ENCODE results near the gene PPIF. TPM values are rescaled to one million over a fixed set of nuclear protein-coding genes. Genes with fewer than 3 reads are reported as not detected.

PPIF gene
- total RNA-seq, 6 experiments from 2014 or later = 53.7 to 106 (median 90.1) TPM

DNA sequence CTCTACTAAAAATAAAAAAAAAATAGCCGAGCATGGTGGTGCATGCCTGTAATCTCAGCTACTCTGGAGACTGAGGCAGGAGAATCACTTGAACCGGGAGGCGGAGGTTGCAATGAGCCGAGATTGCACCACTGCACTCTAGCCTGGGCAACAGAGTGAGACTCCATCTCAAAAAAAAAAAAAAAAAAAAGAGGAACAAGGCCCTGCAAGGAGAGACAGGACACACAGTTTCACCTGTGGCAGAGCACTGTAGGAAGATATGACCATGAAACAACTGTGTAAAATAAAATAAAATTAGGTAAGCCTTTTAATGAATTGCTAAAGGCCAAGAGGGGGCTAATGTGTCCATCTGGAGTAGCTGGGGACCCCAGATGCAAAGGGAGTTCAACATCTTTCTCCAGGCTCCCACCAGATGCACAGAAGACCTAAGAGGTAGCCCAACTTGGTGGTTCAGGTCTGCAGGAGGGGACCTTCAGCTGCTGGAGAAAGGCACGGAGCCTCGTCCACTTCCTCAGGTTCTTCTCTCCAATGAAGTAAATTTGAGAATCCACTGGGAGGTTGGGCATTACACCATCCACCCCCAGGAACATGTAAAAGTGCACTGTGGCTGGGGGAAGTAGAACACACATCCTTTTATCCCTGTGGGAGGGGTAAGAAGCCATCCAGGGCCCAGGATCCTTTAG lies 12.7 kb downstream of the PPIF start:
- Histone ChIP-seq H3K36me3 (peaks cover 0 to 7% (median 0%) of the 10 kb centered on the region in 4 donors), H3K4me3 (no peak overlapping the region), H3K4me1 (peaks cover 0 to 10% (median 0%) of the 10 kb centered on the region in 4 donors), H3K27me3 (no peaks in the 10 kb centered on the region), H3K9me3 (no peaks in the 10 kb centered on the region), H3K27ac (no peak overlapping the region)
- intact Hi-C loops (cut with DNase I) = no loop called here
- no peak for ATAC-seq
- 94% methylated on average over 3 of the region's 6 CpGs for WGBS (ENCODE audit: insufficient coverage, low coverage, low lambda C conversion rate, missing lambda C conversion rate)
- no peak for TF ChIP-seq POLR2A (IDR thresholded peaks at IDR 0.05)
- TF ChIP-seq, protein P1, sequence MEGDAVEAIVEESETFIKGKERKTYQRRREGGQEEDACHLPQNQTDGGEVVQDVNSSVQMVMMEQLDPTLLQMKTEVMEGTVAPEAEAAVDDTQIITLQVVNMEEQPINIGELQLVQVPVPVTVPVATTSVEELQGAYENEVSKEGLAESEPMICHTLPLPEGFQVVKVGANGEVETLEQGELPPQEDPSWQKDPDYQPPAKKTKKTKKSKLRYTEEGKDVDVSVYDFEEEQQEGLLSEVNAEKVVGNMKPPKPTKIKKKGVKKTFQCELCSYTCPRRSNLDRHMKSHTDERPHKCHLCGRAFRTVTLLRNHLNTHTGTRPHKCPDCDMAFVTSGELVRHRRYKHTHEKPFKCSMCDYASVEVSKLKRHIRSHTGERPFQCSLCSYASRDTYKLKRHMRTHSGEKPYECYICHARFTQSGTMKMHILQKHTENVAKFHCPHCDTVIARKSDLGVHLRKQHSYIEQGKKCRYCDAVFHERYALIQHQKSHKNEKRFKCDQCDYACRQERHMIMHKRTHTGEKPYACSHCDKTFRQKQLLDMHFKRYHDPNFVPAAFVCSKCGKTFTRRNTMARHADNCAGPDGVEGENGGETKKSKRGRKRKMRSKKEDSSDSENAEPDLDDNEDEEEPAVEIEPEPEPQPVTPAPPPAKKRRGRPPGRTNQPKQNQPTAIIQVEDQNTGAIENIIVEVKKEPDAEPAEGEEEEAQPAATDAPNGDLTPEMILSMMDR (IDR thresholded peaks at IDR 0.05) = no peak
- DNase-seq = peak in 1 of 3 donors; percentile 34

DNA sequence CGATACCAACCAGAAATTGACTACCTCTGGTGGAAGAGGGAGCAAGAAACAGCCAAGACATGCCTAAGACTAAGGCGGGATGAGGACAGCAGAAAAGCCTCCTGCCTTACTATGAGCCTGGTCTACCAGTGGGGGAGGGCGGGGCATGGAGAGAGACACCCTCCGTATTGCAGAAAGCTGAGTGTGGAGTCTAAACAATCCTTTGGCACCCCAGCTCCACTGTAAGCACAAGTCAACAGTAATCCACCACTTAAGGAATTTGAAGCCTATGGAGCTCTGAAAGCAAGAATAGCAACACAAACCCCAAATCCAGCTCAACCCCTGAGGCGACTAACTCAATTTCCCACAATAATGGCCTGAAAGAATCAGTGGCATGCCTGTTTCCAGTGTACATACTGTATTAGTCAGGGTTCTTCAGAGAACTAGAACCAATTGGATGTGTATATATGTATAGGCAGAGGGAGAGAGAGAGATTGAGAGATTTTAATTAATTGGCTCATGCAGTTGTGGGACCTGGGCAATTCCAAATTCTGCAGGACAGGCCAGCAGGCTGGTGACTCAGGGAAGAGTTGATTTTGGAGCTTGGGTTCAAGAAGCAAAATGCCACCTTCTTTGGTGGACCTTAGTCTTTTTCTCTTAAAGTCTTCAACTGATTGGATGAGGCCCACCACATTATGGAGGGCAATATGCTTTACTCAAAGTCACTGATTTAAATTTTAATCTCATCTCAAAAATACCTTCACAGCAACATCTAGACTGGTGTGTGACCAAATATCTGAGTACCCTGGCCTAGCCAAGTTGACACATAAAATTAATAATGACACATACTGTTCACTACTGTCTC lies 13.5 kb downstream of the PPIF start:
- Histone ChIP-seq H3K4me3 (no peak overlapping the region), H3K9me3 (no peaks in the 10 kb centered on the region), H3K27ac (no peak overlapping the region), H3K36me3 (no peaks in the 10 kb centered on the region), H3K4me1 (peaks cover 0 to 10% (median 0%) of the 10 kb centered on the region in 4 donors), H3K27me3 (no peaks in the 10 kb centered on the region)
- intact Hi-C loops (cut with DNase I) = no loop called here
- 50% methylated on average over 1 of the region's 5 CpGs for WGBS (ENCODE audit: insufficient coverage, low coverage, low lambda C conversion rate, missing lambda C conversion rate)
- no peak for ATAC-seq
- DNase-seq = no peak
- TF ChIP-seq POLR2A (IDR thresholded peaks at IDR 0.05) = no peak
- TF ChIP-seq, protein P1 (IDR thresholded peaks at IDR 0.05) = no peak

DNA sequence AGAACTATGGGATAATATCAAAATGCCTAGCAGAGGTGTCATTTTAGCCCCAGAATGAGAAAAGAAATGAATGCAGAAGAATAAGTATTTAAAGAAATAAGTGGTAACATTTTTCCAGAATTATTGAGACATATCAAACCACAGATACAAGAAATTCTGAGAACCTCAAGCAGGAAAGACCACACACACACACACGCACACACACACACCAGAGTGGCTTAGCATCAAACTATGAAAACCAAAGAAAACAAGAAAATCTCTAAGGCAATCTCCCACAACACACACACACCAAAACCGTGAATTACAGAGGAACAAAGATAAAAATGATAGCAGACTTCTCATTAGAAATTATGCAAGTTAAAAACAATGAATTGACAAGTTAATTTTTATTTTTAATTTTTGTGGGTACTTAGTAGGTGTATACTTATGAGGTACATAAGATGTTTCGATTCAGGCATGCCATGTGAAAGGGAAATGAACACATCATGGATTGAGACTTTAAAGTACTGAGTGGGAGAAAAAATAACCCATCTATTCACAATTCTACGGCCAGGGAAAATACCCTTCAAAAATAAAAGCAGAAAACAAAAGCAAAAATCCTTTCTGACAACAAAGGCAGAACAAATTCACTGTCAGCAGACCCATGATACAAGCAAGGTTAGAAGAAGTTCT lies 14.6 kb downstream of the PPIF start:
- Histone ChIP-seq H3K36me3 (no peaks in the 10 kb centered on the region), H3K4me1 (peaks cover 0 to 10% (median 0%) of the 10 kb centered on the region in 4 donors), H3K9me3 (no peaks in the 10 kb centered on the region), H3K27me3 (no peaks in the 10 kb centered on the region), H3K4me3 (no peak overlapping the region), H3K27ac (no peak overlapping the region)
- no peak for TF ChIP-seq POLR2A (IDR thresholded peaks at IDR 0.05)
- TF ChIP-seq, protein P1 (IDR thresholded peaks at IDR 0.05) = no peak
- no peak for ATAC-seq
- intact Hi-C loops (cut with DNase I) = no loop called here
- no peak for DNase-seq
- WGBS (ENCODE audit: insufficient coverage, low coverage, low lambda C conversion rate, missing lambda C conversion rate) = 62% methylated on average over 4 of the region's 4 CpGs

DNA sequence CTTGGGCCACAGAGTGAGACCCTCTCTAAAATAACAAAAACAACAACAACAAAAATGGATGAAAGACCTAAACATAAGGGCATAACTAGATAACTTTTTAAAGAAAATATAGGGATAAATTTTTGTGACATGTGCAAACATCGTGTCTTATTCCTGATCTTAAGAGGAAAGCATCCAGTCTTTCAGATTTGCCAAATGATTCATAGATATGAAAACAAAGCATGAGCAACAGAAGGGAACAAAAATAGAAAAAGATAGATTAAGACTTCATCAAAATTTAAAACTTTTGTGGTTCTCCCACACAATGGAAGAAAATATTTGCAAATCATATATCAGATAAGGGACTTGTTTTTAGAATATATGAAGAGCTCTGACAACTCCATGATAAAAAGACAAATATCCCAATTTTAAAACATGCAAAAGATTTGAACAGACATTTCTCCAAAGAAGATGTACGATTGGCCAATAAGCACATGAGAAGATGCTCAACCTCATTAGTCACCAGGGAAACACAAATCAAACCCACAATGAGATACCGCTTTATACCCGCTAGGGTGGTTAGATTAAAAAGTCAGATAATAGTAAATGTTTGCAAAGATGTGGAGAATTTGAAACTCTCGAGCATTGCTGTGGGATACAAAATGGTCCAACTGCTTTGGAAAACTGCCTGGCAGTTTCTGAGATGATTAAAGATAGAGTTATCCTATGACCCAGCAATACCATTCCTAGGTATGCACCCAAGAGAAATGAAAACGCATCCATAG lies 20.3 kb downstream of the PPIF start:
- no peak for ATAC-seq
- Histone ChIP-seq H3K27me3 (no peaks in the 10 kb centered on the region), H3K4me1 (no peaks in the 10 kb centered on the region), H3K4me3 (no peak overlapping the region), H3K9me3 (no peaks in the 10 kb centered on the region), H3K36me3 (no peaks in the 10 kb centered on the region), H3K27ac (no peak overlapping the region)
- no peak for TF ChIP-seq POLR2A (IDR thresholded peaks at IDR 0.05)
- TF ChIP-seq, protein P1 (IDR thresholded peaks at IDR 0.05) = no peak
- intact Hi-C loops (cut with DNase I) = no loop called here
- no peak for DNase-seq
- 75% methylated on average over 6 of the region's 6 CpGs for WGBS (ENCODE audit: insufficient coverage, low coverage, low lambda C conversion rate, missing lambda C conversion rate)
